T-helper 1 cell treated with Interleukin-12 subunit alpha and Interleukin-12 subunit beta and Interleukin-4 antibody, amounts not matched to agents 30 ng/mL and 1 ng/mL, for 36 hours (primary cell): ENCODE measurements around the gene CYP4A22. TPM values are rescaled to one million over a fixed set of nuclear protein-coding genes. Genes with fewer than 3 reads are reported as not detected.

ENCODE experiments used
- total RNA-seq: library from RNA; stranded (reverse); gene quantifications from 2 replicates; pipeline ENCODE4 v1.2.3, GENCODE V29; 2022

The CYP4A22 gene
- total RNA-seq, 1 donor from 2014 or later = not detected

Other genes starting within 250 kb of the CYP4A22 start
- not detected in 2 replicates for gene CYP4A11, start 196.0 kb upstream of the CYP4A22 start, total RNA-seq
- gene CYP4X1, start 113.8 kb upstream of the CYP4A22 start, total RNA-seq = not detected in 2 replicates
- gene CYP4Z1, start 70.2 kb upstream of the CYP4A22 start, total RNA-seq = not detected in 2 replicates
- not detected in 2 replicates for gene PDZK1IP1, start 52.6 kb downstream of the CYP4A22 start, total RNA-seq
- not detected in 2 replicates for gene TAL1, start 94.8 kb downstream of the CYP4A22 start, total RNA-seq
- gene STIL, start 176.7 kb downstream of the CYP4A22 start, total RNA-seq = 28.4 and 32.0 TPM in 2 replicates
- 98.2 and 101 TPM in 2 replicates for gene CMPK1, start 196.3 kb downstream of the CYP4A22 start, total RNA-seq